ENCODE results near the gene PRR14.

PRR14 gene

DNA sequence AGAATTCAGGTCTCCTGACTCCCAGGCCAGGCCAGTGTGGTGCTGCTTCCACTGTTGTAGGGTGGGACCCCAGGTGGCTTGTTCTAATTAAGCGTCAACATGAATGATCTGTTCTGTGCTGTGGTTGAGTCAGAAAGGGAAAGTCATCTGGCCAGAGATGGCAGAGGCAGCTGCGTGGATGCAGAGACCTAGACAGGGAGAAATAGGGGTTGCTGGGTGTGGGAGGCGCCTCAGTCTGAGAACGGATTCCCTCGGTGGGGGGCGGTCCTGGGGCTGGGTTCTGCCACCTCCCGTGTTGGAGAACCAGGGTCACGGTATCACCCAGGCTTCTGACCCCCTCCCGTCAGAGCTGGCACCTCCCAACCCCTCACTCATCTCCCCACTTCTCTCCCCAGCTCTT is 13.1 kb downstream of the PRR14 start:
- Histone ChIP-seq H3K9me3 (replicated peaks; ENCODE audit: low read length) (no peaks in the 10 kb centered on the region), H3K9ac (ENCODE audit: low read depth, low read length) (no peak overlapping the region), H3K4me3 (ENCODE audit: low read length) (no peak overlapping the region), H3K27me3 (ENCODE audit: control insufficient read depth, insufficient read depth, low read length) (no peaks in the 10 kb centered on the region), H3K4me2 (ENCODE audit: low read length) (no peak overlapping the region), H3K4me1 (ENCODE audit: control insufficient read depth, insufficient read depth, low read length) (peaks cover 14% of the 10 kb centered on the region), H3K36me3 (ENCODE audit: insufficient read depth, low read length) (peaks cover 78% of the 10 kb centered on the region)

DNA sequence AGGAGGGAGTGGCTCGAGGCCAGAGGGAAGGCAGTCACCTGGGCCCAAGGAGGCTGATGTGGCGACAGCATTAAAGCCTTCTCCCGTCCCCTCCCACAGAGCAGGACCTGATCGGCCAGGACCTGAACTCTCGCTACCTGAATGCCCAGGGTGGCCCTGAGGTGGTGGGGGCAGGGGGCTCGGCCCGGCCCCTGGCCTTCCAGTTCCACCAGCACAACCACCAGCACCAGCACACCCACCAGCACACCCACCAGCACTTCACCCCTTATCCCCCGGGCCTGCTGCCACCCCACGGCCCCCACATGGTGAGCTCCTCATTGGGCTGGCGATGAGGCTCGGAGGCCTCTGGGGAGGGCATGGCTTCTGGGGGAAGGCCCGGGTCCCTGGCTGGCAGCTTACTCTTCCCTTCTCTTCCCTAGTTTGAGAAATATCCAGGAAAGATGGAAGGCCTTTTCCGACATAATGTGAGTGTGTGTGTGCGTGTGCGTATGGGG is 13.9 kb downstream of the PRR14 start:
- Histone ChIP-seq H3K4me2 (ENCODE audit: low read length) (no peak overlapping the region), H3K4me3 (ENCODE audit: low read length) (no peak overlapping the region), H3K36me3 (ENCODE audit: insufficient read depth, low read length) (peaks cover 83% of the 10 kb centered on the region), H3K4me1 (ENCODE audit: control insufficient read depth, insufficient read depth, low read length) (peaks cover 14% of the 10 kb centered on the region), H3K9me3 (replicated peaks; ENCODE audit: low read length) (no peaks in the 10 kb centered on the region), H3K27me3 (ENCODE audit: control insufficient read depth, insufficient read depth, low read length) (no peaks in the 10 kb centered on the region), H3K9ac (ENCODE audit: low read depth, low read length) (no peak overlapping the region)

- no peaks in the 10 kb centered on the region for H3K9me3 ChIP-seq (replicated peaks; ENCODE audit: low read length)
- no peak overlapping the region for H3K4me2 ChIP-seq (ENCODE audit: low read length)
- no peak overlapping the region for H3K4me3 ChIP-seq (ENCODE audit: low read length)
- H3K4me1 ChIP-seq (ENCODE audit: control insufficient read depth, insufficient read depth, low read length), result peaks cover 13% of the 10 kb centered on the region
- no peaks in the 10 kb centered on the region for H3K27me3 ChIP-seq (ENCODE audit: control insufficient read depth, insufficient read depth, low read length)
- H3K36me3 ChIP-seq (ENCODE audit: insufficient read depth, low read length), result peaks cover 87% of the 10 kb centered on the region
- no peak overlapping the region for H3K9ac ChIP-seq (ENCODE audit: low read depth, low read length)
Observed at GRCh38 chr16:30665155-30665829, 14.5 kb downstream of the PRR14 start.

DNA sequence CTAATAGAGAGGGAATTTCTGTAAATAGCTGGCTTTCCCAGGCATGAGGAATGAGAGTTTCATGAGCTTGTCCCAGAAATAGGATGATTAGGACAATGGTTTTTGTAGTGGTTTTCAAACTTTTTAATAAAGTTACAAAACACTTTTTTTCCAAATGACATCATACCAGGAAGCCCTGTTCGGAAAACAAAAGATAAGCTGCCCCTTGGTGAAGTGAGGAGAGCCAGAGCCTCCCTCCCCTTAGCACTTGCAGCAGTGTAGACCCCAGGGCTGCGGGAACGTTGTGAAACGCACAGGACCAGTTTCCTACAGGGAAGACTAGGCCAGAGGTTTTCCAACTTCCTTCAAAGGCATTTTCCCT is 15.1 kb downstream of the PRR14 start:
- no peaks in the 10 kb centered on the region for H3K27me3 ChIP-seq (ENCODE audit: control insufficient read depth, insufficient read depth, low read length)
- H3K4me3 ChIP-seq (ENCODE audit: low read length), result no peak overlapping the region
- peaks cover 87% of the 10 kb centered on the region for H3K36me3 ChIP-seq (ENCODE audit: insufficient read depth, low read length)
- H3K9me3 ChIP-seq (replicated peaks; ENCODE audit: low read length), result no peaks in the 10 kb centered on the region
- H3K9ac ChIP-seq (ENCODE audit: low read depth, low read length), result no peak overlapping the region
- no peak overlapping the region for H3K4me2 ChIP-seq (ENCODE audit: low read length)
- H3K4me1 ChIP-seq (ENCODE audit: control insufficient read depth, insufficient read depth, low read length), result peaks cover 8% of the 10 kb centered on the region

DNA sequence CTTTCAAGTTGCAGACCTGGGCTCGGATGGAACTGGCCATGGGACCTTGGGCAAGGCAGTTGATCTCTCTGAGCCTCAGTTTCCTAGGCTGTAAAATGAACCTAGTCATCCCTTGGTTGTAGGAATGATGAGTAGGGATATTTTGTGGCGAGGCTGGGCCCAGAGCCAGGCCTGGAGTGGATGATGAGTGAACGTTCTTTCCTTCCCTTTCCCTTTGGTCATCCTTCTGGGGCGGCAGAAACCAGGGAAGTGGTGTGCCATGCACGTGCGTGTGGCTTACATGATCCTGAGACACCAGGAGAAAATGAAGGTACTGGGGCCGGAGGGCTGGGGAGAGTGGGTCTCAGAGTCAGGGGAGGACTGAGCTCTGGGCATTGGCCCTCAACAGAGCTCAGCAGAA is 15.9 kb downstream of the PRR14 start:
- H3K9me3 ChIP-seq (replicated peaks; ENCODE audit: low read length), result no peaks in the 10 kb centered on the region
- peaks cover 82% of the 10 kb centered on the region for H3K36me3 ChIP-seq (ENCODE audit: insufficient read depth, low read length)
- H3K27me3 ChIP-seq (ENCODE audit: control insufficient read depth, insufficient read depth, low read length), result no peaks in the 10 kb centered on the region
- no peaks in the 10 kb centered on the region for H3K4me1 ChIP-seq (ENCODE audit: control insufficient read depth, insufficient read depth, low read length)
- H3K4me2 ChIP-seq (ENCODE audit: low read length), result no peak overlapping the region
- H3K4me3 ChIP-seq (ENCODE audit: low read length), result no peak overlapping the region
- no peak overlapping the region for H3K9ac ChIP-seq (ENCODE audit: low read depth, low read length)

- Histone ChIP-seq H3K36me3 (ENCODE audit: insufficient read depth, low read length) (peaks cover 75% of the 10 kb centered on the region), H3K9ac (ENCODE audit: low read depth, low read length) (no peak overlapping the region)
Observed at GRCh38 chr16:30667361-30667905, 16.7 kb downstream of the PRR14 start.

DNA sequence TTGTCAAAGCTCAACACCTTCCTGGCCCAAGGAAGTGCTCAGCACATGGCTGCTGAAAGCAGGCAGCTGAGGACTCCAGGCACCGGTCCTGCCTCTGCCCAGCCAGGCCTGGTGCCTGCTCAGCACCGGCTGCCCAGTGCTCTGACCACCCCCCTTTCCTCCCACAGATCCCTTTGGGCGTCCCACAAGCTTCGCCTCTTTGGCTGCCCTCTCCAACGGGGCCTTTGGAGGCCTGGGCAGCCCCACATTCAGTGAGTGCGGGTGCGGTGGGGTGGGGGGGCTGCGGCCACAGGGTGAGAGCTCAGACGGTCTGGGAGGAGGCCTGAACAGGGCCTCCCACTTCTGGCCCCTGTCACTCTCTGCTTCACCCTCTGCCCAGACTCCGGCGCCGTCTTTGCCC is 17.6 kb downstream of the PRR14 start:
- H3K4me3 ChIP-seq (ENCODE audit: low read length), result no peak overlapping the region
- peaks cover 66% of the 10 kb centered on the region for H3K36me3 ChIP-seq (ENCODE audit: insufficient read depth, low read length)
- H3K9ac ChIP-seq (ENCODE audit: low read depth, low read length), result no peak overlapping the region
- no peaks in the 10 kb centered on the region for H3K9me3 ChIP-seq (replicated peaks; ENCODE audit: low read length)
- no peaks in the 10 kb centered on the region for H3K27me3 ChIP-seq (ENCODE audit: control insufficient read depth, insufficient read depth, low read length)
- no peak overlapping the region for H3K4me2 ChIP-seq (ENCODE audit: low read length)
- H3K4me1 ChIP-seq (ENCODE audit: control insufficient read depth, insufficient read depth, low read length), result no peaks in the 10 kb centered on the region

More at GRCh38 chr16:30667361-30667905, 16.7 kb downstream of the PRR14 start:
- Histone ChIP-seq H3K27me3 (ENCODE audit: control insufficient read depth, insufficient read depth, low read length) (no peaks in the 10 kb centered on the region), H3K4me1 (ENCODE audit: control insufficient read depth, insufficient read depth, low read length) (no peaks in the 10 kb centered on the region), H3K9me3 (replicated peaks; ENCODE audit: low read length) (no peaks in the 10 kb centered on the region), H3K4me3 (ENCODE audit: low read length) (no peak overlapping the region), H3K4me2 (ENCODE audit: low read length) (no peak overlapping the region)

- Histone ChIP-seq H3K27me3 (ENCODE audit: control insufficient read depth, insufficient read depth, low read length) (no peaks in the 10 kb centered on the region), H3K4me3 (ENCODE audit: low read length) (no peak overlapping the region), H3K4me2 (ENCODE audit: low read length) (no peak overlapping the region), H3K9me3 (replicated peaks; ENCODE audit: low read length) (no peaks in the 10 kb centered on the region), H3K4me1 (ENCODE audit: control insufficient read depth, insufficient read depth, low read length) (no peaks in the 10 kb centered on the region), H3K9ac (ENCODE audit: low read depth, low read length) (no peak overlapping the region), H3K36me3 (ENCODE audit: insufficient read depth, low read length) (peaks cover 62% of the 10 kb centered on the region)
Observed at GRCh38 chr16:30669026-30669902, 18.5 kb downstream of the PRR14 start.

GRCh38 chr16:30669903-30670824 is 19.4 kb downstream of the PRR14 start:
- Histone ChIP-seq H3K9me3 (replicated peaks; ENCODE audit: low read length) (no peaks in the 10 kb centered on the region), H3K4me2 (ENCODE audit: low read length) (no peak overlapping the region), H3K36me3 (ENCODE audit: insufficient read depth, low read length) (peaks cover 54% of the 10 kb centered on the region), H3K9ac (ENCODE audit: low read depth, low read length) (no peak overlapping the region), H3K4me3 (ENCODE audit: low read length) (no peak overlapping the region), H3K4me1 (ENCODE audit: control insufficient read depth, insufficient read depth, low read length) (no peaks in the 10 kb centered on the region), H3K27me3 (ENCODE audit: control insufficient read depth, insufficient read depth, low read length) (no peaks in the 10 kb centered on the region)

- no peaks in the 10 kb centered on the region for H3K4me1 ChIP-seq (ENCODE audit: control insufficient read depth, insufficient read depth, low read length)
- H3K4me2 ChIP-seq (ENCODE audit: low read length), result no peak overlapping the region
- H3K27me3 ChIP-seq (ENCODE audit: control insufficient read depth, insufficient read depth, low read length), result no peaks in the 10 kb centered on the region
- no peak overlapping the region for H3K4me3 ChIP-seq (ENCODE audit: low read length)
- no peak overlapping the region for H3K9ac ChIP-seq (ENCODE audit: low read depth, low read length)
- H3K9me3 ChIP-seq (replicated peaks; ENCODE audit: low read length), result no peaks in the 10 kb centered on the region
- H3K36me3 ChIP-seq (ENCODE audit: insufficient read depth, low read length), result peaks cover 10% of the 10 kb centered on the region
Observed at GRCh38 chr16:30675143-30675542, 24.4 kb downstream of the PRR14 start.
